NT2/D1 (cell line): ENCODE results near the gene RSPO4.

Experiments
- SUZ12 ChIP-seq: IDR thresholded peaks from 2 replicates; pipeline ENCODE4 v1.6.1; 2011; ENCODE audit not compliant: insufficient read length, insufficient read depth; ENCODE audit errors: extremely low read depth
- YY1 ChIP-seq: IDR thresholded peaks from 2 replicates; pipeline ENCODE4 v1.6.1; 2011; ENCODE audit not compliant: insufficient read length, insufficient read depth
- ZNF274 ChIP-seq: IDR thresholded peaks from 2 replicates; pipeline ENCODE4 v1.6.1; 2011; ENCODE audit warnings: mild to moderate bottlenecking, low read depth, low read length

GRCh38 chr20:926670-927069 is 75.4 kb downstream of the RSPO4 start:
- TF ChIP-seq YY1 (no peak), ZNF274 (no peak), SUZ12 (no peak)
